Central memory CD8-positive, alpha-beta T cell (primary cell): ENCODE measurements around the gene PPP6C.
"Not testable (repeated sequence)": the region's sequence is repeated elsewhere in the genome, so short reads cannot be mapped to it uniquely, and the experiment has no call there.

ENCODE experiments used
- ATAC-seq: fragments of 150-1000 bp; cut with Tn5 transposase; replicated peaks from 2 replicates; pipeline ENCODE4 v1.10.0; 2022; ENCODE audit warnings: mild to moderate bottlenecking, moderate FRiP score, moderate number of reproducible peaks; ENCODE audit not compliant: poor library complexity, severe bottlenecking; ENCODE audit errors: extremely low read depth
- DNase-seq, 2 donors: peaks; one replicate each; pipeline ENCODE4 v3.0.0; 2021; ENCODE audit warnings: low spot score in 2 of 2
- H3K27ac Mint-ChIP-seq: one replicate; pipeline ENCODE4 v1.8.0; 2022; ENCODE audit warnings: low read depth, mild to moderate bottlenecking, moderate library complexity, mixed read lengths
- H3K27me3 Mint-ChIP-seq: one replicate; pipeline ENCODE4 v1.8.0; 2022; ENCODE audit warnings: mixed read lengths
- H3K36me3 Mint-ChIP-seq: one replicate; pipeline ENCODE4 v1.8.0; 2022; ENCODE audit warnings: mild to moderate bottlenecking, moderate library complexity, mixed read lengths; ENCODE audit not compliant: insufficient read depth
- H3K4me1 Mint-ChIP-seq: one replicate; pipeline ENCODE4 v1.8.0; 2022; ENCODE audit warnings: mixed read lengths
- H3K4me3 Mint-ChIP-seq: one replicate; pipeline ENCODE4 v1.8.0; 2022; ENCODE audit warnings: mild to moderate bottlenecking, moderate library complexity, mixed read lengths
- H3K9me3 Mint-ChIP-seq: one replicate; pipeline ENCODE4 v1.8.0; 2022; ENCODE audit warnings: mixed read lengths

The PPP6C gene

DNA sequence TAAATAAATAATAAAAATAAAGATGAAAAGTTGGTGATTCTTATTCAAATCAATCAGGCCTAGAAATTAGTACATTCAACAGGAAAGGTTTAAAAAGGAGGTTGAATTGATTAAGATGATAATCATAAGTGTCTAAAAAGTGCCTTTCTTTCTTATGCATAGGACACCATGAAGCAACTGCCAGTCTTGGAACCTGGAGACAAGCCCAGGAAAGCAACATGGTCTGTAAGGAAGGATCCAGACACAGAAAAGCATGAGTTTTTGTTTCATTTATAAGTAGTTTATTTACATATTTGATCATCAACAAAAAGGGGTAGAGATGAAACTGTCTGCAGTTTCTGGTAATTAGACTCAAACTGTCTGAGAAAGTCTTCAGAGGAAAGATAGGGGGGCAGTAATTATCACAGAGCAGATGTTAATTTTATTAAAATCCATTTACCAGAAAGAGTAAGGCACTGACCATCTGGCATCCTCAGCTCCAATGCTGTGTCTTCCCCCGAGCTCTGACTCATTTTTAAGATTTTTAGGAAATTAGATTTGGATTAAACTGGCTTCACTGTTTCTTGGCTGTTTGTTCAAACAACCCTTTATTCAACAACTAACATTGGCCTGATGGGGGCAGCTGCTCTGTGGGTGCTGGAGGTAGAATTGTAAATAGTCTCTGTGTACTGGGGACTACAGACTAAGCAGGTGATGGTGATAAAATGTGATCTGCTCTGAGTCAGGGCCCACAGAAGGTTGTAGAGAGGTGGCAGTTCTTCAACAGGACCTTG lies 13.4 kb upstream of the PPP6C start:
- peaks cover 28% of the 10 kb centered on the region for H3K36me3 Mint-ChIP-seq
- no peak overlapping the region for H3K27ac Mint-ChIP-seq
- ATAC-seq (no peak), DNase-seq (no peak)
- peaks cover 21% of the 10 kb centered on the region for H3K4me1 Mint-ChIP-seq
- H3K4me3 Mint-ChIP-seq = no peak overlapping the region
- no peaks in the 10 kb centered on the region for H3K9me3 Mint-ChIP-seq
- H3K27me3 Mint-ChIP-seq = no peaks in the 10 kb centered on the region

- DNase-seq (peak; percentile 80 to 84), ATAC-seq (peak; percentile 97)
- Mint-ChIP-seq H3K36me3 (peaks cover 18% of the 10 kb centered on the region), H3K9me3 (no peaks in the 10 kb centered on the region), H3K4me3 (peak within 1 kb of the TSS; percentile 95), H3K4me1 (peaks cover 21% of the 10 kb centered on the region), H3K27me3 (no peaks in the 10 kb centered on the region), H3K27ac (peak within 1 kb of the TSS; percentile 85)
Measured at GRCh38 chr9:125200216-125201047, 10.8 kb upstream of the PPP6C start, which contains the start of gene RABEPK. RABEPK (plus strand) TSS chr9:125200542; CDS start chr9:125203014, 2,472 bp downstream.

GRCh38 chr9:125195591-125195990 lies 6.0 kb upstream of the PPP6C start:
- DNase-seq, H3K36me3 Mint-ChIP-seq, H3K27me3 Mint-ChIP-seq, ATAC-seq, H3K9me3 Mint-ChIP-seq: not testable (repeated sequence)
- peaks cover 18% of the 10 kb centered on the region for H3K4me1 Mint-ChIP-seq
- peak overlapping the region; percentile 62 for H3K4me3 Mint-ChIP-seq
- peak overlapping the region; percentile 67 for H3K27ac Mint-ChIP-seq

DNA sequence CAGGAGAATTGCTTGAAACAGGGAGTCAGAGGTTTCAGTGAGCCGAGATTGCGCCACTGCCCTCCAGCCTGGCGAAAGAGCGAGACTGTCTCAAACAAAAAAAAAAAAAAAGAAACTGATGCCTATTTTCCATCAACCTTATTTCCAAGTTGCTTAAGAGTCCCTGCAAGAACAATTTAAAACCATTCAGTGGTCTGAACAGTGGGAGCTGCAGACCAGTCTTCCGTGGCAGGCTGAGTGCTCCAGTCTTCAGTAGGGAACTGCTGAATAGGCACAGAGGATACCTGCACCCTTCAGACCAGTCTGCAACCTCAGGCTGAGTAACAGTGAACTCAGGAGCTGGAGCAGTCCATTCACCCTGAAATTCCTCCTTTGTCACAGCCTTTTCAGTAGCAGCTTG lies 4.9 kb upstream of the PPP6C start:
- peaks cover 17% of the 10 kb centered on the region for H3K4me1 Mint-ChIP-seq
- H3K9me3 Mint-ChIP-seq, DNase-seq, H3K36me3 Mint-ChIP-seq, ATAC-seq, H3K27me3 Mint-ChIP-seq: not testable (repeated sequence)
- H3K27ac Mint-ChIP-seq = peak overlapping the region; percentile 69
- peak overlapping the region; percentile 62 for H3K4me3 Mint-ChIP-seq

GRCh38 chr9:125190361-125190801 lies 778 bp upstream of the PPP6C start:
- ATAC-seq (peak; percentile 8), DNase-seq (no peak)
- peaks cover 25% of the 10 kb centered on the region for H3K4me1 Mint-ChIP-seq
- H3K27ac Mint-ChIP-seq = peak overlapping the region; percentile 90
- H3K36me3 Mint-ChIP-seq = peaks cover 8% of the 10 kb centered on the region
- H3K9me3 Mint-ChIP-seq = no peaks in the 10 kb centered on the region
- peak overlapping the region; percentile 94 for H3K4me3 Mint-ChIP-seq
- no peaks in the 10 kb centered on the region for H3K27me3 Mint-ChIP-seq

- Mint-ChIP-seq H3K9me3 (no peaks in the 10 kb centered on the region), H3K36me3 (peaks cover 8% of the 10 kb centered on the region), H3K4me3 (peak overlapping the region; percentile 94), H3K27ac (peak overlapping the region; percentile 90), H3K27me3 (no peaks in the 10 kb centered on the region), H3K4me1 (peaks cover 25% of the 10 kb centered on the region)
- ATAC-seq (peak; percentile 11), DNase-seq (no peak)
Measured at GRCh38 chr9:125189011-125189360, 617 bp downstream of the PPP6C start.

DNA sequence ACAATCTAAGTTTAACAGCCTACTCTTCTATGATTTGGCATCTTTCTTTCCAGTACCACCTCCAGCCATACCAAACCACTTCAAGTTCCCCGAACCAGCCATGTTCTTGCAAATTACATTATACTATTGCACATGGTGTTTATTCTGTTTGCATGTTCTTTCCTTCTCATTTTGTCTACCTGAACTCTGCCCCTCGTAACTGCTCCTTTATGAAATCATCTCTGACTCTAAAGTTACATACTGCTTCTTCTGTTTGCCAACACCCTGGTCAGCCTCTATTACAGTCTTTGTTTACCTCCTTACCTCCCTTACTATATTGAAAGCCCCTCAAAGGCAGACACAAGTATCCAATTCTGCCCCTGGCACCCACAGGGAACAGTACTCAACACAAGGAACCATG lies 6.0 kb downstream of the PPP6C start:
- Mint-ChIP-seq H3K27ac (peak overlapping the region; percentile 14), H3K9me3 (no peaks in the 10 kb centered on the region), H3K4me3 (no peak overlapping the region), H3K36me3 (peaks cover 10% of the 10 kb centered on the region), H3K27me3 (no peaks in the 10 kb centered on the region), H3K4me1 (peaks cover 65% of the 10 kb centered on the region)
- no peak for DNase-seq
- no peak for ATAC-seq

DNA sequence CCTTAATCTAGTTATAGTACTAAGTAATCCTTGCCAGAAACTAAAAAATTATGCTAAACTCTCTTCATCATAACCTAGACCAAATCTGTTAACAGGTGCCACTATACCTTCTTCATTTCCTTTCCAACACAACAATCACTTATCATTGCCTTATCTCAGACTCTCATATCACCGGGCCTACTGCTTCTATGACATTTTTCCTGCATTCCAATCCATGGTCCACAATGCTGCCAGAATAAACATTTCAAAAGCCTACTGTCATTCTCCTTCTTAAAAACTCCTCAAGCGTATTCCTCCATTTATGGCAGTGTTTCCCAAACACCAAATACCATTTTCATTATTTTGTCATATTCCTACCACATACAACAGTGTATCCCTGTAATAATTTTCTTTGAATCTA lies 6.5 kb downstream of the PPP6C start:
- DNase-seq (no peak), ATAC-seq (no peak)
- H3K27me3 Mint-ChIP-seq = no peaks in the 10 kb centered on the region
- H3K4me3 Mint-ChIP-seq = no peak overlapping the region
- peak overlapping the region; percentile 14 for H3K27ac Mint-ChIP-seq
- peaks cover 69% of the 10 kb centered on the region for H3K4me1 Mint-ChIP-seq
- no peaks in the 10 kb centered on the region for H3K9me3 Mint-ChIP-seq
- H3K36me3 Mint-ChIP-seq = peaks cover 10% of the 10 kb centered on the region

GRCh38 chr9:125181756-125182155 lies 7.8 kb downstream of the PPP6C start:
- Mint-ChIP-seq H3K4me1 (peaks cover 66% of the 10 kb centered on the region), H3K36me3 (peaks cover 13% of the 10 kb centered on the region), H3K27ac (peak overlapping the region; percentile 25)
- H3K4me3 Mint-ChIP-seq, ATAC-seq, H3K27me3 Mint-ChIP-seq, DNase-seq, H3K9me3 Mint-ChIP-seq: not testable (repeated sequence)

DNA sequence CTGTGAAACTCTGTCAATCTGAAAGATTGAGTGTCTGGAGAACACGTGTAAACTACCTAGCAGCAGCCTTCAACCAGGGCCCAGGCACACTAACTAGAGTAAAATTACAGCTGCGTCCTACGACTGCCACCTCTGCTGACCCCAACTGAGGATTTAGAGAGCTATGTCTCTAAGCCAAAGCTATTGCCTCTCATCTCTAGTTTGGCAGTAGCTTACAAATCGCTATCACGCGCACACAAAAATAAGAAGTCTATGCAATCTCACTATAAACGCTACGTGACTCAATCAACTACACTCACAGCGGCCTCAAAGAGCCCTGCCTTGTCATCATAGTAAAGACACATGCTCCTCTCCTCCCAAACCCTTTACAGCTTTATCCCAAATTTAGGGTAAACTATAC lies 8.7 kb downstream of the PPP6C start:
- Mint-ChIP-seq H3K27ac (no peak overlapping the region), H3K27me3 (no peaks in the 10 kb centered on the region), H3K9me3 (no peaks in the 10 kb centered on the region), H3K4me3 (no peak overlapping the region), H3K36me3 (peaks cover 13% of the 10 kb centered on the region), H3K4me1 (peaks cover 75% of the 10 kb centered on the region)
- no peak for ATAC-seq
- DNase-seq = no peak

- peaks cover 80% of the 10 kb centered on the region for H3K4me1 Mint-ChIP-seq
- H3K4me3 Mint-ChIP-seq, ATAC-seq, DNase-seq, H3K27me3 Mint-ChIP-seq, H3K9me3 Mint-ChIP-seq: not testable (repeated sequence)
- H3K36me3 Mint-ChIP-seq = peaks cover 18% of the 10 kb centered on the region
- peak overlapping the region; percentile 33 for H3K27ac Mint-ChIP-seq
Measured at GRCh38 chr9:125179776-125180175, 9.8 kb downstream of the PPP6C start.

GRCh38 chr9:125177888-125178287 lies 11.7 kb downstream of the PPP6C start:
- DNase-seq (no peak), ATAC-seq (no peak)
- peaks cover 17% of the 10 kb centered on the region for H3K36me3 Mint-ChIP-seq
- H3K27me3 Mint-ChIP-seq = no peaks in the 10 kb centered on the region
- H3K4me1 Mint-ChIP-seq = peaks cover 78% of the 10 kb centered on the region
- H3K27ac Mint-ChIP-seq = no peak overlapping the region
- no peaks in the 10 kb centered on the region for H3K9me3 Mint-ChIP-seq
- no peak overlapping the region for H3K4me3 Mint-ChIP-seq

DNA sequence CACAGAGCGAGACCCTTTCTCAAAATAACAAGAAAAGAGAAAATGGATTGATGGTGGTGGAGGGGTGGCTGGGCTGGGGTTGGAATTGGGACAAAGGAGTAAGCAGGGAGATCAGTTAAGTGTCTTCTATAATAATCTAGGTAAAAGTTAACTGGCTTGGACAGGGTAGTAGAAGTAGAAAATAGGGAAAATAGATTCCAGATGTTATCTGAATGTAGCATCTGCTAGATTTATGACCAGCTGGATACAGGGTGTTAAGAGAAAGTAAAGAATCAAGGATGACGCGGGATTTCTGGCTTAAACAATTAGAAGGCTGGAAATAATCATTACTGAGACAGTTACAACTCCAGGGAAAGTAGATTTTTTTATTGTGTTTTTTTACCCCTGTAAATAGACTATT lies 13.0 kb downstream of the PPP6C start:
- ATAC-seq (no peak), DNase-seq (no peak)

More for the DNA sequence above, 13.0 kb downstream of the PPP6C start:
- no peak overlapping the region for H3K4me3 Mint-ChIP-seq
- peak overlapping the region; percentile 12 for H3K27ac Mint-ChIP-seq
- peaks cover 79% of the 10 kb centered on the region for H3K4me1 Mint-ChIP-seq
- H3K27me3 Mint-ChIP-seq = no peaks in the 10 kb centered on the region
- peaks cover 21% of the 10 kb centered on the region for H3K36me3 Mint-ChIP-seq
- H3K9me3 Mint-ChIP-seq = no peaks in the 10 kb centered on the region
